Renal cortex interstitium (tissue), 11 donors: ENCODE data around the gene CC2D2A. TPM values are rescaled to one million over a fixed set of nuclear protein-coding genes. Genes with fewer than 3 reads are reported as not detected.
A peak's percentile ranks its signal among the peaks of the same experiment; 100 is the strongest.

ENCODE experiments used
- DNase-seq, 11 donors: peaks; one replicate each; pipeline ENCODE4 v3.0.0-alpha.2; 2013; ENCODE audit warnings: low read depth in 9 of 11, low spot score in 4 of 11; ENCODE audit errors: extremely low read depth in 1 of 11
- polyA plus RNA-seq, 3 donors: library from polyadenylated mRNA; unstranded; fragments of 120-200 nt; gene quantifications; one replicate each; pipeline ENCODE4 v1.2.1, GENCODE V29; 2013; ENCODE audit not compliant: insufficient read length in 3 of 3

Gene CC2D2A
- polyA plus RNA-seq, 3 donors = 51.4 to 64.4 (median 56.8) TPM

GRCh38 chr4:15542760-15543159 lies 73.1 kb downstream of the CC2D2A start:
- no peak for DNase-seq

GRCh38 chr4:15543537-15544247 lies 74.0 kb downstream of the CC2D2A start:
- no peak for DNase-seq

GRCh38 chr4:15544248-15544729 lies 74.6 kb downstream of the CC2D2A start:
- no peak for DNase-seq

- no peak for DNase-seq
These were observed 75.7 kb downstream of the CC2D2A start for GRCh38 chr4:15545371-15545770.

GRCh38 chr4:15547392-15547791 lies 77.7 kb downstream of the CC2D2A start:
- DNase-seq = no peak

- no peak for DNase-seq
These were observed 80.8 kb downstream of the CC2D2A start for GRCh38 chr4:15550491-15550890.

GRCh38 chr4:15551740-15552446 lies 82.2 kb downstream of the CC2D2A start:
- peak in 3 of 11 donors; percentile 7 to 29 (median 15) for DNase-seq

- no peak for DNase-seq
These were observed 83.1 kb downstream of the CC2D2A start for GRCh38 chr4:15552557-15553362.

- no peak for DNase-seq
These were observed 86.9 kb downstream of the CC2D2A start for GRCh38 chr4:15556511-15557092.

GRCh38 chr4:15557786-15558550 lies 88.3 kb downstream of the CC2D2A start:
- no peak for DNase-seq

- DNase-seq = no peak
These were observed 88.9 kb downstream of the CC2D2A start for GRCh38 chr4:15558561-15558960.

- no peak for DNase-seq
These were observed 92.4 kb downstream of the CC2D2A start for GRCh38 chr4:15562114-15562513.

GRCh38 chr4:15562623-15563022 lies 92.9 kb downstream of the CC2D2A start:
- DNase-seq = no peak

GRCh38 chr4:15563871-15564270 lies 94.2 kb downstream of the CC2D2A start:
- DNase-seq = no peak

GRCh38 chr4:15568821-15569220 lies 99.1 kb downstream of the CC2D2A start:
- DNase-seq = no peak

GRCh38 chr4:15569746-15570145 lies 100.1 kb downstream of the CC2D2A start:
- DNase-seq = no peak

GRCh38 chr4:15575966-15576365 lies 106.3 kb downstream of the CC2D2A start:
- no peak for DNase-seq

- DNase-seq = no peak
These were observed 107.8 kb downstream of the CC2D2A start for GRCh38 chr4:15577508-15577907.

GRCh38 chr4:15584785-15585184 lies 115.1 kb downstream of the CC2D2A start:
- no peak for DNase-seq
